Spleen (tissue), 7 donors: ENCODE data around the gene PNMA8C.

Source experiments
- CTCF ChIP-seq, 11 experiments: fragments of 200-600 bp in 7 of 11; fragments of 450-650 bp in 4 of 11; sonication (generic) in 4 of 11; IDR thresholded peaks in 8 of 11; conservative IDR thresholded peaks in 3 of 11; 1 replicate in 7 of 11; 2 replicates in 4 of 11; pipeline versions ENCODE4 v1.4.0 to v1.8.0; 2016 to 2021; ENCODE audit warnings: antibody characterized with exemption in 11 of 11, inconsistent platforms in 4 of 11, mild to moderate bottlenecking in 1 of 11
- POLR2AphosphoS5 ChIP-seq, 3 donors: sonication (generic); formaldehyde crosslinking; IDR thresholded peaks; one replicate each; pipeline ENCODE4 v1.5.1; 2017; ENCODE audit warnings: antibody characterized with exemption in 3 of 3
- donor health status: DM: no; HTN: no; CAD: no; lungs with moderate emphysema.
- donor health status: DM: no; HTN: no; CAD: no.
- donor health status: DM: no; HTN: no; CAD: no.

GRCh38 chr19:46452186-46452585, 23.4 kb upstream of the PNMA8C start:
- TF ChIP-seq CTCF (IDR thresholded peaks at IDR 0.05 in 8 of 11, conservative IDR thresholded peaks at IDR 0.05 in 3 of 11) (no peak), POLR2AphosphoS5 (IDR thresholded peaks at IDR 0.05) (no peak)
